A549 (cell line): Measurements from ENCODE around the gene SULF2. TPM values are rescaled to one million over a fixed set of nuclear protein-coding genes. Genes with fewer than 3 reads are reported as not detected.

Experiments used
- ATAC-seq, 2 experiments: fragments of 200-7000 bp in 1 of 2; fragments of >200 bp in 1 of 2; cut with Nextera tagmentation in 1 of 2; cut with Tn5 transposase in 1 of 2; 3 replicates each; pipeline versions ENCODE4 v1.8.0 to v1.9.1; 2018 to 2020; ENCODE audit warnings: mild to moderate bottlenecking in 1 of 2, moderate library complexity in 1 of 2
- CTCF ChIA-PET: fragments of 300-600 bp; sonication (Branson Sonifier 250); formaldehyde crosslinking; extraction: SDS; loops from one replicate; lab custom pipeline; 2021; ENCODE audit warnings: antibody characterized with exemption, inconsistent platforms; lab: Yijun Ruan, JAX
- POLR2A ChIA-PET: fragments of 350-600 bp; formaldehyde crosslinking; extraction: SDS; loops from one replicate; lab custom pipeline; 2021; ENCODE audit warnings: antibody characterized with exemption, inconsistent platforms; lab: Yijun Ruan, JAX
- DNase-seq, 2 experiments: peaks; one replicate each; pipeline versions ENCODE4 v3.0.0 to v3.0.0-alpha.2; 2011 to 2016; ENCODE audit warnings: low read depth in 1 of 2, low spot score in 1 of 2
- FAIRE-seq: peaks from 2 replicates; lab custom pipeline; 2011; peaks lifted over from hg19 to GRCh38; lab: Jason Lieb, UNC
- H3K27ac ChIP-seq, 2 experiments: fragments of >200 bp; sonication (Bioruptor Twin); formaldehyde crosslinking; 3 replicates each; pipeline ENCODE4 v1.5.1; 2016 to 2017
- H3K4me1 ChIP-seq: fragments of >200 bp; sonication (Bioruptor Twin); formaldehyde crosslinking; 3 replicates; pipeline ENCODE4 v1.6.1; 2016
- H3K4me2 ChIP-seq: fragments of >200 bp; sonication (Bioruptor Twin); formaldehyde crosslinking; 3 replicates; pipeline ENCODE4 v1.6.1; 2016
- H3K4me3 ChIP-seq: fragments of >200 bp; sonication (Bioruptor Twin); formaldehyde crosslinking; 3 replicates; pipeline ENCODE4 v1.5.1; 2016
- H3K9me3 ChIP-seq: fragments of >200 bp; sonication (Bioruptor Twin); formaldehyde crosslinking; 3 replicates; pipeline ENCODE4 v1.6.1; 2016
- ATOH8 ChIP-seq: fragments of 250-450 bp; sonication (Bioruptor Pico); IDR thresholded peaks from 2 replicates; pipeline ENCODE4 v1.5.0; 2020; ENCODE audit warnings: low read depth, mild to moderate bottlenecking, moderate library complexity
- BCL3 ChIP-seq: fragments of >200 bp; sonication (Bioruptor Twin); formaldehyde crosslinking; IDR thresholded peaks from 3 replicates; pipeline ENCODE4 v1.6.1; 2016
- BHLHE40 ChIP-seq: IDR thresholded peaks from 2 replicates; pipeline ENCODE4 v1.6.1; 2012; ENCODE audit warnings: low read depth, low read length, inconsistent platforms
- CBX2 ChIP-seq: fragments of 200-600 bp; sonication (generic); IDR thresholded peaks from 2 replicates; pipeline ENCODE4 v1.6.1; 2016; ENCODE audit warnings: low read depth, mild to moderate bottlenecking, borderline replicate concordance
- CHD4 ChIP-seq: fragments of 200-600 bp; sonication (generic); IDR thresholded peaks from 2 replicates; pipeline ENCODE4 v1.6.1; 2016; ENCODE audit warnings: antibody characterized with exemption, mild to moderate bottlenecking, borderline replicate concordance
- CTCF ChIP-seq: fragments of >200 bp; sonication (Bioruptor Twin); formaldehyde crosslinking; IDR thresholded peaks from 3 replicates; pipeline ENCODE4 v1.5.1; 2016
- EP300 ChIP-seq, 2 experiments: fragments of >200 bp; sonication (Bioruptor Twin); formaldehyde crosslinking; IDR thresholded peaks; 2 replicates in 1 of 2; 3 replicates in 1 of 2; pipeline ENCODE4 v1.6.1; 2016 to 2017
- FOSB ChIP-seq: fragments of 250-450 bp; sonication (Bioruptor Pico); IDR thresholded peaks from 2 replicates; pipeline ENCODE4 v1.5.0; 2020; ENCODE audit warnings: mild to moderate bottlenecking, moderate library complexity
- FOSL2 ChIP-seq, 2 experiments: fragments of 450-650 bp in 1 of 2; fragments of >200 bp in 1 of 2; sonication (Bioruptor Twin) in 1 of 2; formaldehyde crosslinking; IDR thresholded peaks; 2 replicates each; pipeline versions ENCODE4 v1.5.0 to v1.6.1; 2016 to 2020; ENCODE audit warnings: mild to moderate bottlenecking in 1 of 2, moderate library complexity in 1 of 2
- HES2 ChIP-seq: fragments of >200 bp; sonication (Bioruptor Twin); formaldehyde crosslinking; IDR thresholded peaks from 2 replicates; pipeline ENCODE4 v1.6.1; 2016
- HOXA7 ChIP-seq: fragments of 250-450 bp; sonication (Bioruptor Pico); IDR thresholded peaks from 2 replicates; pipeline ENCODE4 v1.5.0; 2020; ENCODE audit warnings: mild to moderate bottlenecking, moderate library complexity
- HOXB13 ChIP-seq: fragments of 250-450 bp; sonication (Bioruptor Pico); IDR thresholded peaks from 2 replicates; pipeline ENCODE4 v1.5.0; 2020; ENCODE audit warnings: low read depth, mild to moderate bottlenecking, moderate library complexity
- MAFK ChIP-seq: fragments of 450-650 bp; IDR thresholded peaks from 2 replicates; pipeline ENCODE4 v1.6.1; 2014; ENCODE audit not compliant: partially characterized antibody
- MAX ChIP-seq: IDR thresholded peaks from 2 replicates; pipeline ENCODE4 v1.6.1; 2012
- MYC ChIP-seq: IDR thresholded peaks from 2 replicates; pipeline ENCODE4 v1.6.1; 2012; ENCODE audit warnings: mild to moderate bottlenecking, inconsistent platforms, low read length, improper control_type of control experiment, borderline replicate concordance
- NR3C1 ChIP-seq: fragments of >200 bp; sonication (Bioruptor Twin); formaldehyde crosslinking; IDR thresholded peaks from 3 replicates; pipeline ENCODE4 v1.6.1; 2017
- PBX3 ChIP-seq: IDR thresholded peaks from 2 replicates; pipeline ENCODE4 v1.6.1; 2012
- PHF8 ChIP-seq: fragments of 200-600 bp; sonication (generic); IDR thresholded peaks from 2 replicates; pipeline ENCODE4 v1.6.1; 2016; ENCODE audit warnings: low read depth, mild to moderate bottlenecking, antibody characterized with exemption, moderate library complexity, borderline replicate concordance
- POLR2AphosphoS2 ChIP-seq: conservative IDR thresholded peaks from 2 replicates; pipeline ENCODE4 v1.6.1; 2012; ENCODE audit warnings: low read length, improper control_type of control experiment, inconsistent platforms
- RAD21 ChIP-seq, 2 experiments: fragments of >200 bp in 1 of 2; sonication (Bioruptor Twin) in 1 of 2; formaldehyde crosslinking in 1 of 2; IDR thresholded peaks in 1 of 2; conservative IDR thresholded peaks in 1 of 2; 2 replicates in 1 of 2; 3 replicates in 1 of 2; pipeline ENCODE4 v1.6.1; 2012 to 2018; ENCODE audit warnings: inconsistent platforms in 1 of 2
- RARB ChIP-seq: fragments of 250-450 bp; sonication (Bioruptor Pico); IDR thresholded peaks from 2 replicates; pipeline ENCODE4 v1.8.0; 2021; ENCODE audit warnings: mild to moderate bottlenecking, moderate library complexity
- RNF2 ChIP-seq: fragments of 200-600 bp; sonication (generic); IDR thresholded peaks from 2 replicates; pipeline ENCODE4 v1.6.1; 2016; ENCODE audit warnings: low read depth, mild to moderate bottlenecking, antibody characterized with exemption, moderate library complexity, borderline replicate concordance
- SREBF2 ChIP-seq: fragments of 450-650 bp; IDR thresholded peaks from 2 replicates; pipeline ENCODE4 v1.6.1; 2014; ENCODE audit warnings: mild to moderate bottlenecking, moderate library complexity
- ZFP36 ChIP-seq: fragments of 450-650 bp; IDR thresholded peaks from 2 replicates; pipeline ENCODE4 v1.6.1; 2014; ENCODE audit warnings: borderline replicate concordance; ENCODE audit not compliant: partially characterized antibody
- WGBS: methylation state at CpG from one replicate; pipeline ENCODE4 v1.1.6; 2017; ENCODE audit errors: missing lambda C conversion rate; 5-methylcytosine and 5-hydroxymethylcytosine counted together
- polyA plus RNA-seq, 4 experiments: library from polyadenylated mRNA; depleted of rRNA in 3 of 4; stranded (reverse); fragments of >200 nt; fragmentation: RNase III in 1 of 4; extraction: RNeasy Plus Mini Kit Qiagen cat#74134 plus additional on column Dnase treatment in 1 of 4; gene quantifications; 2 replicates in 3 of 4; 3 replicates in 1 of 4; pipeline ENCODE4 v1.2.3, GENCODE V29; 2011 to 2017

SULF2 gene
- polyA plus RNA-seq, 2 of the 4 experiments (the other 2 are of a cell fraction), result 5.8 to 16.8 TPM

- no peak for TF ChIP-seq POLR2AphosphoS2
Observed at GRCh38 chr20:47775039-47775438, 10.2 kb downstream of the SULF2 start (continued).

GRCh38 chr20:47774131-47774777, 11.0 kb downstream of the SULF2 start:
- ATAC-seq, result no peak
- no peak for TF ChIP-seq HOXB13
- no peak for TF ChIP-seq PHF8
- TF ChIP-seq RNF2, result no peak
- TF ChIP-seq CBX2, result no peak
- no peak for TF ChIP-seq ATOH8 (CRISPR knock-in tag)
- Histone ChIP-seq H3K4me3 (no peak overlapping the region), H3K4me1 (no peaks in the 10 kb centered on the region), H3K9me3 (peaks cover 6% of the 10 kb centered on the region; the same call in 1 of the 3 replicates), H3K27ac (no peak overlapping the region), H3K4me2 (no peak overlapping the region)
- FAIRE-seq, result no peak
- 68% methylated on average over 14 of the region's 14 CpGs for WGBS
- DNase-seq, result no peak
- ChIA-PET CTCF (interaction anchor here (1.0 to 3.3 kb wide), 6 partner anchors 8 to 846 kb away, joined by 3 to 15 read pairs (median 7); no protein-coding TSS in a partner anchor), POLR2A (no interaction called here)

GRCh38 chr20:47773371-47773786, 11.9 kb downstream of the SULF2 start:
- ChIA-PET POLR2A (no interaction called here), CTCF (interaction anchor here (0.7 to 3.3 kb wide), 4 partner anchors 10 to 847 kb away, joined by 3 to 15 read pairs (median 8); partner anchors contain the start of gene SULF2)
- FAIRE-seq, result no peak
- Histone ChIP-seq H3K4me3 (no peak overlapping the region), H3K4me2 (no peak overlapping the region), H3K4me1 (no peaks in the 10 kb centered on the region), H3K27ac (no peak overlapping the region), H3K9me3 (peaks cover 6% of the 10 kb centered on the region; the same call in 1 of the 3 replicates)
- ATAC-seq, result no peak
- no peak for TF ChIP-seq FOSL2 (IDR thresholded peaks at IDR 0.05)
- no peak for TF ChIP-seq FOSL2 (CRISPR knock-in tag; IDR thresholded peaks at IDR 0.05)
- TF ChIP-seq FOSB, result no peak
- TF ChIP-seq EP300 (IDR thresholded peaks at IDR 0.05), result no peak
- no peak for TF ChIP-seq CTCF
- TF ChIP-seq RARB (CRISPR knock-in tag), result no peak
- TF ChIP-seq MYC, result no peak
- no peak for TF ChIP-seq NR3C1
- no peak for DNase-seq
- 61% methylated on average over 8 of the region's 8 CpGs for WGBS

- ATAC-seq (no peak), FAIRE-seq (no peak), DNase-seq (no peak)
- Histone ChIP-seq H3K4me1 (no peaks in the 10 kb centered on the region; the same call in 2 of the 3 replicates), H3K9me3 (peaks cover 6% of the 10 kb centered on the region; the same call in 1 of the 3 replicates), H3K27ac (no peak overlapping the region), H3K4me3 (no peak overlapping the region), H3K4me2 (no peak overlapping the region)
- ChIA-PET POLR2A (no interaction called here), CTCF (interaction anchor here (0.8 to 2.5 kb wide), 4 partner anchors 15 to 850 kb away, joined by 3 to 10 read pairs (median 5); partner anchors contain the start of gene SULF2)
- WGBS, result 50% methylated on average over 8 of the region's 12 CpGs
- TF ChIP-seq CHD4 (no peak), HES2 (no peak), BHLHE40 (no peak), MYC (no peak), HOXA7 (CRISPR knock-in tag) (no peak), NR3C1 (no peak), RAD21 (conservative IDR thresholded peaks at IDR 0.05 in 1 of 2, IDR thresholded peaks at IDR 0.05 in 1 of 2) (no peak), PBX3 (no peak), CBX2 (no peak), MAFK (no peak), MAX (no peak), SREBF2 (no peak), BCL3 (no peak), FOSL2 (IDR thresholded peaks at IDR 0.05) (no peak), FOSL2 (CRISPR knock-in tag; IDR thresholded peaks at IDR 0.05) (no peak), RARB (CRISPR knock-in tag) (no peak), RNF2 (no peak), ZFP36 (no peak)
Observed at GRCh38 chr20:47770935-47771334, 14.3 kb downstream of the SULF2 start.
